ENCODE data around the gene FAM3A.

DNA sequence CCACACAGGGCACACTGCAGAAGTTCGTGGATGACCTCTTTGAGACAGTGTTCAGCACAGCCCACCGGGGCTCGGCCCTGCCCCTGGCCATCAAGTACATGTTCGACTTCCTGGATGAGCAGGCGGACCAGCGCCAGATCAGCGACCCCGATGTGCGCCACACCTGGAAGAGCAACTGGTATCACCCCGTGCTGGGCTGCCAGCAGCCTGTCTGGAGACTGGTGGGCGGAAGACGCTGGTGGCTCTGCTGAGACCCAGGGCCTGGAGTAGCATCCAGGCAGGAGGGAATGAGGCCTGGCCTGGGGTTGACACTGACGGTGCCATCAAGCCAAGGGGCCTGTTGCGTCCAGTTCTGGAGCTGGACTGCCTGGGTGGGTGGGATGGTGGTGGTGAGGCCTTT, 45.6 kb downstream of the FAM3A start:
- TF ChIP-seq POLR2AphosphoS5 (IDR thresholded peaks at IDR 0.05; ENCODE audit: low read depth) (no peak), EZH2 (IDR thresholded peaks at IDR 0.05; ENCODE audit: low read depth, unreplicated experiment) (no peak), STAT1 (IDR thresholded peaks at IDR 0.05; ENCODE audit: unreplicated experiment) (no peak), EZH2phosphoT487 (IDR thresholded peaks at IDR 0.05; ENCODE audit: unreplicated experiment) (no peak), JUNB (IDR thresholded peaks at IDR 0.05; ENCODE audit: unreplicated experiment) (no peak), NANOG (IDR thresholded peaks at IDR 0.05; ENCODE audit: borderline replicate concordance) (no peak), ZNF331 (CRISPR knock-in tag; IDR thresholded peaks at IDR 0.05; ENCODE audit: low read depth) (no peak)
- TF ChIP-seq, protein P1, sequence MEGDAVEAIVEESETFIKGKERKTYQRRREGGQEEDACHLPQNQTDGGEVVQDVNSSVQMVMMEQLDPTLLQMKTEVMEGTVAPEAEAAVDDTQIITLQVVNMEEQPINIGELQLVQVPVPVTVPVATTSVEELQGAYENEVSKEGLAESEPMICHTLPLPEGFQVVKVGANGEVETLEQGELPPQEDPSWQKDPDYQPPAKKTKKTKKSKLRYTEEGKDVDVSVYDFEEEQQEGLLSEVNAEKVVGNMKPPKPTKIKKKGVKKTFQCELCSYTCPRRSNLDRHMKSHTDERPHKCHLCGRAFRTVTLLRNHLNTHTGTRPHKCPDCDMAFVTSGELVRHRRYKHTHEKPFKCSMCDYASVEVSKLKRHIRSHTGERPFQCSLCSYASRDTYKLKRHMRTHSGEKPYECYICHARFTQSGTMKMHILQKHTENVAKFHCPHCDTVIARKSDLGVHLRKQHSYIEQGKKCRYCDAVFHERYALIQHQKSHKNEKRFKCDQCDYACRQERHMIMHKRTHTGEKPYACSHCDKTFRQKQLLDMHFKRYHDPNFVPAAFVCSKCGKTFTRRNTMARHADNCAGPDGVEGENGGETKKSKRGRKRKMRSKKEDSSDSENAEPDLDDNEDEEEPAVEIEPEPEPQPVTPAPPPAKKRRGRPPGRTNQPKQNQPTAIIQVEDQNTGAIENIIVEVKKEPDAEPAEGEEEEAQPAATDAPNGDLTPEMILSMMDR (conservative IDR thresholded peaks at IDR 0.05; ENCODE audit: low read depth in 2 of 2), result no peak
- TF ChIP-seq, protein P2, sequence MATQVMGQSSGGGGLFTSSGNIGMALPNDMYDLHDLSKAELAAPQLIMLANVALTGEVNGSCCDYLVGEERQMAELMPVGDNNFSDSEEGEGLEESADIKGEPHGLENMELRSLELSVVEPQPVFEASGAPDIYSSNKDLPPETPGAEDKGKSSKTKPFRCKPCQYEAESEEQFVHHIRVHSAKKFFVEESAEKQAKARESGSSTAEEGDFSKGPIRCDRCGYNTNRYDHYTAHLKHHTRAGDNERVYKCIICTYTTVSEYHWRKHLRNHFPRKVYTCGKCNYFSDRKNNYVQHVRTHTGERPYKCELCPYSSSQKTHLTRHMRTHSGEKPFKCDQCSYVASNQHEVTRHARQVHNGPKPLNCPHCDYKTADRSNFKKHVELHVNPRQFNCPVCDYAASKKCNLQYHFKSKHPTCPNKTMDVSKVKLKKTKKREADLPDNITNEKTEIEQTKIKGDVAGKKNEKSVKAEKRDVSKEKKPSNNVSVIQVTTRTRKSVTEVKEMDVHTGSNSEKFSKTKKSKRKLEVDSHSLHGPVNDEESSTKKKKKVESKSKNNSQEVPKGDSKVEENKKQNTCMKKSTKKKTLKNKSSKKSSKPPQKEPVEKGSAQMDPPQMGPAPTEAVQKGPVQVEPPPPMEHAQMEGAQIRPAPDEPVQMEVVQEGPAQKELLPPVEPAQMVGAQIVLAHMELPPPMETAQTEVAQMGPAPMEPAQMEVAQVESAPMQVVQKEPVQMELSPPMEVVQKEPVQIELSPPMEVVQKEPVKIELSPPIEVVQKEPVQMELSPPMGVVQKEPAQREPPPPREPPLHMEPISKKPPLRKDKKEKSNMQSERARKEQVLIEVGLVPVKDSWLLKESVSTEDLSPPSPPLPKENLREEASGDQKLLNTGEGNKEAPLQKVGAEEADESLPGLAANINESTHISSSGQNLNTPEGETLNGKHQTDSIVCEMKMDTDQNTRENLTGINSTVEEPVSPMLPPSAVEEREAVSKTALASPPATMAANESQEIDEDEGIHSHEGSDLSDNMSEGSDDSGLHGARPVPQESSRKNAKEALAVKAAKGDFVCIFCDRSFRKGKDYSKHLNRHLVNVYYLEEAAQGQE (IDR thresholded peaks at IDR 0.05; ENCODE audit: unreplicated experiment), result no peak
- TF ChIP-seq, protein P3, sequence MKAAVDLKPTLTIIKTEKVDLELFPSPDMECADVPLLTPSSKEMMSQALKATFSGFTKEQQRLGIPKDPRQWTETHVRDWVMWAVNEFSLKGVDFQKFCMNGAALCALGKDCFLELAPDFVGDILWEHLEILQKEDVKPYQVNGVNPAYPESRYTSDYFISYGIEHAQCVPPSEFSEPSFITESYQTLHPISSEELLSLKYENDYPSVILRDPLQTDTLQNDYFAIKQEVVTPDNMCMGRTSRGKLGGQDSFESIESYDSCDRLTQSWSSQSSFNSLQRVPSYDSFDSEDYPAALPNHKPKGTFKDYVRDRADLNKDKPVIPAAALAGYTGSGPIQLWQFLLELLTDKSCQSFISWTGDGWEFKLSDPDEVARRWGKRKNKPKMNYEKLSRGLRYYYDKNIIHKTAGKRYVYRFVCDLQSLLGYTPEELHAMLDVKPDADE (IDR thresholded peaks at IDR 0.05), result no peak

Data from GM23338 (cell line).